HG02798 (cell line): ENCODE results near the gene ZNF30.
"Not testable (repeated sequence)": the region's sequence is repeated elsewhere in the genome, so short reads cannot be mapped to it uniquely, and the experiment has no call there.

Experiments used
- ATAC-seq: cut with Tn5 transposase; IDR thresholded peaks from one replicate; pipeline ENCODE4 v1.9.1; 2021; ENCODE audit warnings: mild to moderate bottlenecking; ENCODE audit not compliant: unreplicated experiment, poor library complexity

The ZNF30 gene

DNA sequence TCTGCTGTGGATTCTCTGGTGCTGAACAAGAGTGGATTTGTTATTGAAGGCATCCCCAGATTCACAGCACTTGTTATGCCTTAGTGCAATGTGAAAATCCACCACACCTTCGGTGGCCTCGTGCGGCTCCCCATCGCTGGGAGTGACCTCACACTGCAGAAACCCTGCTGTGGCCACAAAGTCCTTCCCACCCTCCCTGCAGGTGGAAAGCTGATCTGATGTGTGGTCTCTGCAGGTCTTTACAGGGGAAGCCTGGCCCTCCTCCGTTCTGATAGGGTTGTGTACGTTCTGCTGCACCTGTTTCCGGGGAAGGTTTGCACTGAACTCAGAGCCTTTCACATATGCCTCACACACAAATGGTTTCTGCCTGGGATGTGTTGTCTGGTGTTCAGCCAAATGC lies 32.3 kb downstream of the ZNF30 start:
- no peak for ATAC-seq

DNA sequence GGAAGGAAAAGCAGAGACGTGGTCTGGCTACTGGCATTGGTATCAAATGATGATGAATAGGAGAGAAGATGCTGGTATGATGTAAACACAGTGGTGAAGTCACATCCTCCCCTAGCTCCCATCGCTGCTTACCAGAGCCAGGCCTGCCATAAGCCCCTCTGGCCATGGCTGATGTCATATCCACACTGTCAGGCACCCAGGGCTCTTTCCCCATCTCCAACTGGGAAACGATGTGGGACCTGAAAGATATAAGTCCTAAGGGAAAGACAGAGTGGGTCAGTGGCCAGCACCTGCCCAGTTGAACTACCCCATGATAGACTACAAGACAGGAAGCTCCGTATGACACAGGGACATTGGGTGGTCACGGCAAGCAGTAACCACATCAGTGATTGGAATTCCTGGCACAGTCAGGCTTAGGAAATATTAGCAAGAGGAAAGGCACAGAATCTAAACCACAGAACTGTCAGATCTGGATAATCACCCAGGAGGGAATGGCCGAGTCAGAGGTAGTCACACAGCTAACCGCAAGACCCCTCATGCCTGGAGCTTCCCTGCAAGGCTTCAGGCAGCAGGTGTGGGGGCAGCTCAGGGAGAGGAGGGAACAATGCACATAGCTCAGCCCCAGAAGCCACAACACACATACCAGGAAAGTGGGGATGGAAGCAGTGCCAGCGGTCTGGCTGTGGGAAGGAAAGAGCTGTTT lies 33.6 kb downstream of the ZNF30 start:
- ATAC-seq = no peak

DNA sequence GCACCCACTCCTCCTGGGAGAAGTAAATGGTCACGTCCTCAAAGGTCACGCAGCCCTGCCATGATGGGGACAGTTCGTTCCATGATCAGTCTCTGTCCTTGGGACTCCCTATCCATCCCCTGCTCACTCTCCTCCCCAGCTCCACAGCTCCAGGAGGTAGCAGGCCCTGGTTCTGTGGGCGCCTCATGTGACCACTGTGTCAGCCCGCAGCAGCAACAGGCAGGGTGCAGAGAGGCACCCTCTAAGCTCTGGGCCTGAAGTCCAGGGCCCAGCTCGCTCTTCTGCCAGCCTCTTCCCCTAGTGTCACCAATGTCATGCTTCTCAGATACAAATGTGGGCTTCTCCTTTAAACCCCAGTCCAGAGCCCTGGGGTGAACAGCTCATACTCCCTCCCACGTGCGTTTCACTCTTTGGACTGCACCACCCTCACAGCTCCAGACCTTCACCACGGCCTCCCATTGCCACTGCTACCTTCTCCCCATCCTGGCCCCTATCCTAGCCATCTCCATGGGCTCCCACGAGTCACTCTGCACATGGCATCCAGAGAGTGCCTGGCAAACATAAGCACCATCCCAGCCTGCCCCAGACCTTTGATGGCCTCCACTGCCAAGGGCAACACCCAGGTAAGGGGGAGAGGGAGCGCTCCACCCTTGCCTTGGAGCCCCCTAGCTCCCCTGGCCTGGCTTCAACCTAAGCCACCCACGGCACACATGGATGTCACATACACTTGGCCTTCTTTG lies 34.4 kb downstream of the ZNF30 start:
- no peak for ATAC-seq

DNA sequence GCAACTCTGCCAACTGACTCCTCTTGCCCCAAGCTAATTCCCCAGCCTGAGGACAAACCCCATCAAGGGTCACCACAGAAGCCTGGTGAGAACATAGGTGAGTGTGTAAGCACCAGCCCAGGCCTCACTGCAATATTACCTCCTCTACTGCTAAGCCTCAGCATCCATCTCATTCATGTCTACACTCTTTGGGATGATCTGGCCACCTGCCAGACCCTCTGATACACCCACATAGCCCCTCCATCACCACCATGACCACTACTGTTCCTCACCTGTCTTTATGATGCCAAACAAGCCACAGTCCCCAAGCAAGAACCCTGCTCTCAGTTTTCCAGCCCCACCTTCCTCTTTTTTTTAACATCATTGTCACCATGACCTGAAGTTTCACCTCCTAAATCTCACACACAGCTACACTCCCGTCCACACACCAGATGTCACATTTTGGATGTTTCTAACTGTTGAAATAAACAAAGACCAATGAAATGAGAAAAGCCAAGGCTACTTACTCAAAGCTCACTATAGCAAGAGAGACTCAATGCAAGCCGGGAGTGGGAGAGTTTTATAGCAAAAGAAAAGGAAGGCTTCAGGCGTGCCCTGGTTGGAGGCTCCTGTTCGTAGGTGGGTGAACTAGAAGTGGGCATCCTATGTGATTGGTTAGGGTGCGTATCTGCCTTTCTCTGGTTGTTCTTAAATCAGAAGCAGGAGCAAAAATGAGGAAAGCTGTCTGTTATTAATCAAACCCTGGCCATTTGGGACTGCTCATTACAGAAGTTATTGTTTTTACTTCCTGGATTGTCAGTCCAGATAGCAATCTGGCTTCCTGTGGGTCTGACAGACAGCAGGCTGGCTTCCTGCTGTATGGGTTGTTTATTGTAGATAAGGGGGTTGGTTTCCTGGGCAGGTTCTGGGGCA lies 35.3 kb downstream of the ZNF30 start:
- ATAC-seq = no peak

DNA sequence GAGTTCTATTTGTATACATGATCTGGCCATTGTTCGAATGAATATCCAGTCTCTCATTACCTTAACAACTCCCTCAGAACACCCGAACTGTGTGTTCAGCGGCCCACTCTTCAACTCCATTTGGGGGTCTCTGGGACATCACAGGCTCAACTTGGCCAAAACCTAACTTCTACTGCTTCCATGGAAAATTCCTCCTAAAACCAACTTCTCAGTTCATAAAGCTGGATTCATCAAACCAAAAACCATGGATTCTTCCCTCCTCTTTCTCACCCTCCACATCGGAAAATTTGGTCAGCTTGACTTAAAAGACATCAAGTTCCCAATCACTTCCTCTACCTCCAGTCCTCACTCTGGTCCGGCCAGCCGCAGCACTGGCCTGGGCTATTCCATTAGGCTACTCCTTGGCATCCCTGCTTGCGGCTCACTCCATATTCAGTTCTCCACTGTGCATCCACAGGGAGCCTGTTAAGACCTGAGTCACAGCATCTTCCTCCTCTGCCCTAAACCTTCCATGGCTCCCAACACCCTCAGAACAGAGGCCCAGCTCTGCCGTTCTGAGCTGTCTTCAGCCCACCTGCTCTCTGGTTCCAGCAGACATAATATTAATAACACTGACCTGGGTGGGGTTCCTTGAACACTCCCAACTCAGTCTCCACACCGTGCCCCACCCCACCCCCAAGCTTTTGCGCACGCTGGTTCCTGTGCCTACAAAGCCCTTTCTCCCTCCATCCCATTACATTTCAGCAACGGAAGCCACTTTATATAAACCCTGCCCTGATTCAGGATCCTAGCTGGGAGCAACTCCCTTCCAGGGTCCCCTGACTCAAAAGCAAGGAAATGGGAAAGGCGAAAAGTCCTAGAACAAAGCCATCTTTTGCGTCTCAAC lies 36.2 kb downstream of the ZNF30 start:
- ATAC-seq = no peak

DNA sequence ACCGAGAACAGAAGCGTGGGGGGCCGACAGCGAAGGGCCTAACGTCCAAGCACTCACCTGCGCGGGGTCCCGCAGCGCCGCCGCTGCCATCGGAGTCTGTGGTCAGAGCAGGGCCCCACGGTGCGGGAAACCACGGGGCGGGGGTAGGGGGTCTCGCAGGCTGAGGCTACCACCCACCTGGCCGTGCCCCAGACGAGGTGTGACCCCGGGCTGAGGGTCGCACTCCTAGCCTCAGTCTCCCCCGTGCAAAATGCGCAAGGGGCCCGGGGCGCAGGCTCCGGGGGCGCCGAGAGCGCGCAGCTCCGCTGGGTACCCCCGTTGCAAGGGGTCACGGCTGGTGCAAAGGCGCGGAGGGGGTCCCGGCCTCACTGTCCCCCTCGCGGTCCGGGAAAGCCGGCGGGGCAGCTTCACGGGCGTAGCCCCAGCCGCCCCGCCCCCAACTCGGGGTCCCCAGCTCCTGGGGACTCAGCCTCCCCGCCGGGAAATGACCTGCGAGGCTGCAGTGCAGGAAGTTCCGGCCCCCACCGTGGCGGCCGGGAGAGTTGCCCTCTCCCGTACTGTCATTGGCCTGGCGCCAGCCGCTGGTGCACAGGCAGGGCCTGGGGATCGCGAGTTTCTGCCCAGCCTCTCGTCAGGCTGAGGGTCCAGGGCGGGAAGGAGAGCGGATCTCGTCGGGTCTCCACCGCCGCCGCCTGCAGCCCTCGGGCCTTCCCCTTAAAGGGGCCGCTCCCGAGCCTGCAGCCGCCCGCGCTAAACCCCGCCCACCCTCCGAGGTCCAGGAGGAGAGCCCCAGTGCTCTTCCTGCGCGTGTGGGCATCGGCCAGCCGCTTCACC lies 37.1 kb downstream of the ZNF30 start, which contains the start of gene ZNF792:
Gene ZNF792, minus strand, starts transcription at position 657 of the 834 bp plus-strand sequence. Its CDS starts 567 bp downstream, at position 90.
- peak; percentile 67 for ATAC-seq

DNA sequence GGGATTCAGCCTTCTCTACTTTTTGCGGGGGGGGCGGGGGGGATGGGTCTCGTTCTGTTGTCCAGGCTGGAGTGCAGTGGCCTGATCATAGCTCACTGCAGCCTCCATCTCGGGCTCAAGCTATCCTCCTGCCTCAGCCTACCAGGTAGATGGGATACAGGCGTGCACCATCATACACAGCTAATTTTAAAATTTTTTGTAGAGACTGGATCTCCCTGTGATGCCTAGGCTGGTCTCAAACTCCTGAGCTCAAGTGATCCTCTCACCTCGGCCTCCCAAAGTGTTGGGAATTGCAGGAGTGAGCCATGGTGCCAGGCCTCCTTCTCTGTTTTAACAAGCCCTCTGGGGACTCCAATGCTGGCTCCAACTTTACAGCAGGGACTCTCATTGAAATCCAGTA lies 37.9 kb downstream of the ZNF30 start:
- no peak for ATAC-seq

DNA sequence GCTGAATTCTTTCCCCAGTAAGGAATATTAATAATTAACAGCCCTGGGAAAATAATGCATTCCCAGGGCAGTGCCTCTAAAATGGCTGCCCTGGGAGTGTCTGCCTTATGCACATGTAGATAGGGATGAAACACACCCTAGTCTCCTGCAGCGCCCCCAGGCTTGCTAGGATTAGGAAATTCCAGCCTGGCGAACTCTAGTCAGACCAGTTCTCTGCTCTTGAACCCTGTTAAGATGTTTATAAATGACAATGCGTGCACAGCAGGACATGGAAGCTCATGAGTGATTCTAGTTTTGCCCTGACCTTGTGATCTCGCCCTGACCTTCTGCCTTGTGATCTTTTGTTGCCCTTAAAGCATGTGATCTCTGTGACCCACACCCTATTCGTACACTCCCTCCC lies 38.8 kb downstream of the ZNF30 start:
- not testable (repeated sequence) for ATAC-seq

DNA sequence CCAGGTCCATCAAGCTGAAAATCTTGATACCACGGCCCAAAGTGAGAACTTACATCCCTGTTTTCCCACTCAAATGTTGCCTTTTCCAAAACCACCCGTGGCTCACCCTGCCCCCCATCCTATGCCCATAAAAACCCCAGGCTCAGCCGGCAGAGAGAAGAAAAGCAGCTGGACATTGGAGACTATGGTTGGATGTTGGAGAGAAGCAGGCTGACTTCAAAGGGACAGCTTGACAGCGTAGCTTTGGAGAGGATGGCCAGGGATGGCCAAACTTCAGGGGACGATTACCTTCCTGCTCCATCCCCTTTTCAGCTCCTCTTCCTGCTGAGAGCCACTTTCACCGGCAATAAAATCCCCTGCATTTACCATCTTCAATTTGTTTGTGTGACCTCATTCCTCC lies 40.8 kb downstream of the ZNF30 start:
- ATAC-seq = no peak

DNA sequence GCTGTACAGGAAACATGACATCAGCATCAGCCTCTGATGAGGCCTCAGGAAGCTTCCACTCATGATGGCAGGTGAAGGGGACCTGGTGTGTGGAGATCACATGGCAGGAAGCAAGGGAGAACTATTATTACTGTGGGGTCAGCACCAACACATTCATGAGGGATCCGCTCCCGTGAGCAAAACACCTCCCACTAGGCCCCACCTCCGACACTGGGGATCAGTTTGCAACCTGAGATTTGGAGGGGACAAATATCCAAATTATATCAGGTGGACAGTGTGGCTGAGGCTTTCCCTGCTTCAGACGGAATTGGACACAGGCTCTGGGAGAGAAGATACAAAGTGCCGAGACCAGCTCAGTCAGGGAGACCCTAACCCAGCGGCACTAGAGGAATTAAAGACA lies 43.0 kb downstream of the ZNF30 start:
- ATAC-seq = no peak

DNA sequence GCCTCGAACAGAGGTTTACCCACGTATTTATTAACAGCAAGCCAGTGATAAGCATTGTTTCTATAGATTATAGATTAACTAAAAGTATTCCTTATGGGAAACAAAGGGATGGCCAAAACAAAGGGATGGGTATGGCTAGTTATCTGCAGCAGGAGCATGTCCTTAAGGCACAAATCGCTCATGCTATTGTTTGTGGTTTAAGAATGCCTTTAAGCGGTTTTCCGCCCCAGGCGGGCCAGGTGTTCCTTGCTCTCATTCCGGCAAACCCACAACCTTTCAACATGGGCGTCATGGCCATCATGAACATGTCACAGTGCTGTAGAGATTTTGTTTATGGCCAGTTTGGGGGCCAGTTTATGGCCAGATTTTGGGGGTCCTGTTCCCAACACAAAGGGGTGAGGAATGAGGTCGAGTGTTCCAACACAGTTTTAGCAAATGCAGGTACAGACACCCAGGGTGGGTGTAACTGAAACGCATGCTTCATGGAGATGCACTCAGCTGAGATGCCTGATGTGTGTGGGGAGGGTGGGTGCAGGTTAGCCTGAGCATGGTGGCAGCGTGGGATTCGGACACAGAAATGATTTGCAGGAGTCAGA lies 43.6 kb downstream of the ZNF30 start:
- not testable (repeated sequence) for ATAC-seq

DNA sequence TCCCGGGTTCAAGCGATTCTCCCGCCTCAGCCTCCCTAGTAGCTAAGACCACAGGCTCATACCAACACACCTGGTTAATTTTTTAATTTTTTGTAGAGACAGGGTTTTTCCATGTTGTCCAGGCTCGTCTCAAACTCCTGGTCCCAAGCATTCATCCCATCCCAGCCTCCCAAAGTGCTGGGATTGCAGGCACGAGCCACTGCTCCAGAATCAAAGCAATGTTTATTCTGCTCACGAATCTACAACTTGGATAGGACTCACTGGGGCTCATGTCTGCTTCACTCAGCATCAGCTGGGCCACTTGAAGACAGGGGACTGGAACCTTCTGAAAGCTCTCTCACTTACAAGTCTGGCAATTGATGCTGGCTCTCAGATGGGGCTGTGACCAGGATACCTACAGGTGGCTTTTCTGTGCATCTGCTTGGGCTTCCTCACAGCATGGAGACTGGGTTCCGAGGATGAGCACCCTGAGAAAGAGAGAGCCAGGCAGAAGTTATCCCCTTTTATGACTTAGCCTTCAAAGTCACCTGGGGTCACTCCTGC lies 45.5 kb downstream of the ZNF30 start:
- no peak for ATAC-seq

DNA sequence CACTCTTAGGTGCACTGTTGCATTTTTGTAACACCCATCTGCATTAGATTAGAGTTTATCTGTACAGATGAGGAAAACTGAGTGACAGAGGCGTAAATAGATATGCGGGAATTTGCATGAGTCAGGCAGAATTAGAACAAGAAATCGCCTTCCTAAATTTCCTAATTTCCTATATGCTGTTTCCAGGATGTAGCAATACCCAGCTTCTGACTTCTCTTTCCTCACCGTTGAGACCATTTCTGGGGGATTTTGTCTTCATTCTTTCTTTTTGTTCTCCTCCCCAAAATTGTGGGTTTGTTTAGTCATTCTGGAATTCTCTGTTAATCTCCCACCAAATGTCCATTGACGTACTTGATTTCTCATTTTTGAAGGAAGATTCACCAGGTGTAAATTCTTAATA lies 47.9 kb downstream of the ZNF30 start:
- ATAC-seq = no peak

DNA sequence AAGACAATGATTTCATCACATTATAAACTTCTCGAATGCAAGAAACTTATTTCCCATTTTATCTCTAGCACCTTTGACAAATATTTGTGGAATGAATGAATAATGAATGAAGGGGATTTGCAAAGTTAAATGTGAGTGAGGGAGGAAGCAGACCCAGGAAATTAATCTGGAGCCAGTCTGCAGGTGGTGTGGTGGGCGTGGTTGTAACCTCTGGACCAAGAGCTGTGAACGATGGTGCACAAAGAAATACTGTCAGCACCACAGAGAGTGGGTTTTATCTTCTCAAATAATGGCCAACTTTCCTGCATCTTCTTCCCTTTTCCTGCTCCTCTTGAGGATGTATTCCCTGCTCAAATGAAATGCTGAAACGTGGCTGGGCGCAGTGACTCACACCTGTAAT lies 48.4 kb downstream of the ZNF30 start:
- ATAC-seq = no peak

DNA sequence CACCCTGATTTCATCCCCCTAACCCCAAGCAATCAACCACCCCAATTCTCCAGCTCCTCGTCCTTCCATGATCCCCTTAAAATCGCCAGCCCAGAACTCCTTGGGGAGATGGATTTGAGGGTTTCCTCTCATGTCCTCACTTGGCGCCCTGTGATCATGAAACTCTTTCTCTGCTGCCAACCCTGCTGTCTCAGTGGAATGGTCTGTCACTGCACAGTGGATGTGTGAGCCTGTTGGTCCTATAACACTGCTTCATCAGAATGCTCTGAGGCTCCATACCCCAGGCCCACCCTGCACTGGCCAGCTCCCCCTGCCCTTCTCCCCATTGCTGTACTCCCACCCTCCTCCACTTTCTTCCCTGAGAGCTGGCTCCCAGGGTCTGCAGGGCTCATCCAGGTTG lies 49.9 kb downstream of the ZNF30 start:
- ATAC-seq = no peak

DNA sequence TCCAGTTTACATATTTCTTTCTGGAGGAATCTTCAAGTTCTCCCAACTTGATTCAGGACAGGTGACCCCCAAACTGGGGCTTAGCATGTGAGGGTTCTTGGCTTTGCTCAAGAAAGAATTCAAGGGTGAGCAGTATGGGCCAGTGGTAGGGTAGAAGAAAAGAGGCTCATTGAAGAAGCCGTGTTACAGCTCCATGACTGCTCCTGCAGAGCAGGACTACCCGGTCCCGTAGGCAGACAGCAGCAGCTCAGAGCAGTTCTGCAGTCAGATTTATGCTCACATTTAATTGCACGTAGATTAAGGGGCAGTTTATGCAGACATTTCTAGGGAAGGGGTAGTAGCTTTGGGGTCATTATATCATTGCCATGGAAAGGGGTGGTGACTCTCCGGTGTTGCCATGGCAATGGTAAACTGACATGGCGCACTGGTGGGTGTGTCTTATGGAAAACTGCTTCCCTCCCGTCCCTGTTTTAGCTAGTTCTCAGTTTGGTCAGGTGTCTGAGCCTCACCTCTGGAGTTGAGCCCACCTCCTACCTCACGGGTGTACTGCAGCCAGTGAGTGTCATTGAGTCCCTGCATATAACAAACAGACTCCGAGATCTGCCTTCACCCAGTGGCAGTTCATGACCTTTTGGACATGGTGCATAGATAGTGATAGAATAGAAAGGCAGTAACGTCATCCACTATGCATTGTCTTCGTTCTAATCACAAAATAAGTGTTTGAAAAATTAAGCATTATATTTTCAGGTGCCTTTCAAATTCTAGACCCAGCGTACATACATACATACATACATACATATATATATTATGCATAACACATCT lies 53.3 kb downstream of the ZNF30 start:
- no peak for ATAC-seq

DNA sequence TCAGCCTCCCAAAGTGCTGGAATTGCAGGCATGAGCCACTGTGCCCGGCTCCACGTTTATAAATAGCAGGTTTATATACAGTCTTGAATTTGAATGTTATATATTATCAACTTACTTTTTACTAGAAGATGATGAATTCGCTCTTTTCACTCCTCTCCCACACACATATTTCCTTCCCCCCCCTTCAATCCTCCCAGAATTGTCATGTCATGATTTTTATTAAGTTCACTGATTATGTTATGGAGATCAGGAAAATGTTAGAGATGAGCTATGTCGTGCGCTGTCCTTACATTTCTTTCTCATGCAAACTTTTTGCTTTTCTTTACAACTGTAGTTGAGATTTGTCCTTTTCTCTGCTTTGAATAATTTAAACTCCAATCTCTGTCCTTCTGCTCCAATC lies 55.6 kb downstream of the ZNF30 start:
- no peak for ATAC-seq

DNA sequence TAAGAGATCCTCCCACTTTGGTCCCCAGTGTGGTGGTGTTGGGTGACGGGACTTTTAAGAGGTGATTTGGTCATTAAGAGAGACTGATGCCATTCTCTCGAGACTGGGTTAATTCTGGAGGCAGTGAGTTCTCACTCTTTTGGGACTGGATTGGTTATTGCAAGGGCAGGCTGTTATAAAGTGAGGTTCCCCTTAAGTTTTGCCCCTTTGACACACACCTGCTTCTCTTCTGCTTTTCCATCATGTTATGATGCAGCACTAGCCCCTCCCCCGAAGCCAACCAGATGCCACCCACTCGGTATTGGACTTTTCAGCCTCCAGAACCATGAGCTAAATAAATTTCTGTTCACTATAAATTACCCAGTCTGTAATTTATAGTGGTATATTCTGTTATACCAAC lies 57.1 kb downstream of the ZNF30 start:
- no peak for ATAC-seq
